Measurements from ENCODE around the gene FCAR. TPM values are rescaled to one million over a fixed set of nuclear protein-coding genes. Genes with fewer than 3 reads are reported as not detected.

The FCAR gene
- total and polyA plus RNA-seq, 2 experiments from 2014 or later, result not detected

DNA sequence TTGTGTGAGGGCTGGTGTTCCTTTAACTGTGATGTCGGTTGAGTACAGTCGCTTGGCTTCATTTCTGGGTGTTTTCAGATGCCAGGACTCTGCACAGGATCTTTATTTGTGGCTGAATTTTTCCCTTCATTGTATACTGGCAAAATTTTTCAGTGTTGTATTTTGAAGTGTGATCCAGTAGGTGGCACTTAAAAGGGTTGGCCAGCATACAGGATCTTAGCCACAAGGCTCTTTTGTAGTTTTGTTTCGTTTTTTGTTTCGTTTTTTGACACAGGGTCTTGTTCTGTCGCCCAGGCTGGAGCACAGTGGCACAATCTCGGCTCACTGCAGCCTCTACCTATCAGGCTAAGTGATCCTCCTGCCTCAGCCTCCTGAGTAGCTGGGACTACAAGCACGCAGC, 8.7 kb downstream of the FCAR start:
- Histone ChIP-seq H3K27me3 (ENCODE audit: insufficient read depth) (no peaks in the 10 kb centered on the region; the same call in 1 of the 2 replicates), H3K27ac (ENCODE audit: low read depth) (no peak overlapping the region), H3F3A (replicated peaks; ENCODE audit: low read depth) (no peaks in the 10 kb centered on the region), H3K4me2 (no peak overlapping the region), H3K4me3 (no peak overlapping the region), H3K79me2 (replicated peaks; ENCODE audit: insufficient read depth) (no peaks in the 10 kb centered on the region), H3K9me2 (ENCODE audit: insufficient read depth) (no peaks in the 10 kb centered on the region), H3K36me3 (ENCODE audit: insufficient read depth) (no peaks in the 10 kb centered on the region), H3K4me1 (ENCODE audit: insufficient read depth) (peaks cover 7% of the 10 kb centered on the region), H4K20me1 (replicated peaks; ENCODE audit: insufficient read depth) (no peaks in the 10 kb centered on the region), H2AFZ (peak overlapping the region; percentile 80; the same call in 1 of the 2 replicates)
- H3K4me1 Mint-ChIP-seq, result no peaks in the 10 kb centered on the region
- no peak for DNase-seq (ENCODE audit: low spot score)
- no peak overlapping the region for H3K4me3 Mint-ChIP-seq
- no peaks in the 10 kb centered on the region for H3K36me3 Mint-ChIP-seq (ENCODE audit: low read depth)
- peaks cover 37% of the 10 kb centered on the region for H3K9me3 Mint-ChIP-seq
- no peak for TF ChIP-seq POLR2AphosphoS5 (IDR thresholded peaks at IDR 0.05; ENCODE audit: low read depth)
- TF ChIP-seq, protein P1, sequence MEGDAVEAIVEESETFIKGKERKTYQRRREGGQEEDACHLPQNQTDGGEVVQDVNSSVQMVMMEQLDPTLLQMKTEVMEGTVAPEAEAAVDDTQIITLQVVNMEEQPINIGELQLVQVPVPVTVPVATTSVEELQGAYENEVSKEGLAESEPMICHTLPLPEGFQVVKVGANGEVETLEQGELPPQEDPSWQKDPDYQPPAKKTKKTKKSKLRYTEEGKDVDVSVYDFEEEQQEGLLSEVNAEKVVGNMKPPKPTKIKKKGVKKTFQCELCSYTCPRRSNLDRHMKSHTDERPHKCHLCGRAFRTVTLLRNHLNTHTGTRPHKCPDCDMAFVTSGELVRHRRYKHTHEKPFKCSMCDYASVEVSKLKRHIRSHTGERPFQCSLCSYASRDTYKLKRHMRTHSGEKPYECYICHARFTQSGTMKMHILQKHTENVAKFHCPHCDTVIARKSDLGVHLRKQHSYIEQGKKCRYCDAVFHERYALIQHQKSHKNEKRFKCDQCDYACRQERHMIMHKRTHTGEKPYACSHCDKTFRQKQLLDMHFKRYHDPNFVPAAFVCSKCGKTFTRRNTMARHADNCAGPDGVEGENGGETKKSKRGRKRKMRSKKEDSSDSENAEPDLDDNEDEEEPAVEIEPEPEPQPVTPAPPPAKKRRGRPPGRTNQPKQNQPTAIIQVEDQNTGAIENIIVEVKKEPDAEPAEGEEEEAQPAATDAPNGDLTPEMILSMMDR (conservative IDR thresholded peaks at IDR 0.05; ENCODE audit: low read depth in 2 of 2), result peak; percentile 33 to 47
- no peak overlapping the region for H3K27ac Mint-ChIP-seq
- H3K27me3 Mint-ChIP-seq (ENCODE audit: insufficient read depth, low read depth, poor library complexity), result peaks cover 11% of the 10 kb centered on the region
- no peak for ATAC-seq

DNA sequence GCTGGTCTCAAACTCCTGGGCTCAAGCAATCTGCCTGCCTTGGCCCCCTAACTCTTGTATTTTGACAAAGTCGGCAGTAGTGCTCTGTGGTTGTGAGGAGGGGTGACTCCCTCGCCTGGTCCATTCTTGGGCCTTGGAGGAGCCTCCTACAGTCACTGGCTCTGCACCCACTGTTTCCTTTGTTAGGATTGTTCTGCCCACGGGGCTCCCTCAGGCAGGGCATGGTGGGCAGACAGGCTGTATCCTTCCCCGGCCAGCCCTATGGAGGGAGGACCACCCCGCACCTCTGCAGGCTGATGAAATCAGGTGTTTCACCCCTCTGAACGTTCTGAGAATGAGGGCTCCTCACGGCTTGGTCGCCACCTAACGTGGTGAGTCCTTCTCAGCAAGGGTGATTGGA, 9.2 kb downstream of the FCAR start:
- H3K27ac Mint-ChIP-seq, result no peak overlapping the region
- H3K9me3 Mint-ChIP-seq, result peaks cover 34% of the 10 kb centered on the region
- Histone ChIP-seq H3K4me2 (no peak overlapping the region), H3K27ac (ENCODE audit: low read depth) (no peak overlapping the region), H2AFZ (peak overlapping the region; percentile 80), H3K27me3 (ENCODE audit: insufficient read depth) (no peaks in the 10 kb centered on the region; the same call in 1 of the 2 replicates), H3K4me3 (no peak overlapping the region), H3K4me1 (ENCODE audit: insufficient read depth) (peaks cover 7% of the 10 kb centered on the region), H3K79me2 (replicated peaks; ENCODE audit: insufficient read depth) (no peaks in the 10 kb centered on the region), H3K9me2 (ENCODE audit: insufficient read depth) (no peaks in the 10 kb centered on the region), H4K20me1 (replicated peaks; ENCODE audit: insufficient read depth) (no peaks in the 10 kb centered on the region), H3K36me3 (ENCODE audit: insufficient read depth) (no peaks in the 10 kb centered on the region), H3F3A (replicated peaks; ENCODE audit: low read depth) (no peaks in the 10 kb centered on the region)
- peaks cover 11% of the 10 kb centered on the region for H3K27me3 Mint-ChIP-seq (ENCODE audit: insufficient read depth, low read depth, poor library complexity)
- no peak overlapping the region for H3K4me3 Mint-ChIP-seq
- H3K4me1 Mint-ChIP-seq, result no peaks in the 10 kb centered on the region
- DNase-seq (ENCODE audit: low spot score) (no peak), ATAC-seq (no peak)
- TF ChIP-seq, protein P1 (conservative IDR thresholded peaks at IDR 0.05; ENCODE audit: low read depth in 2 of 2), result no peak
- H3K36me3 Mint-ChIP-seq (ENCODE audit: low read depth), result no peaks in the 10 kb centered on the region

DNA sequence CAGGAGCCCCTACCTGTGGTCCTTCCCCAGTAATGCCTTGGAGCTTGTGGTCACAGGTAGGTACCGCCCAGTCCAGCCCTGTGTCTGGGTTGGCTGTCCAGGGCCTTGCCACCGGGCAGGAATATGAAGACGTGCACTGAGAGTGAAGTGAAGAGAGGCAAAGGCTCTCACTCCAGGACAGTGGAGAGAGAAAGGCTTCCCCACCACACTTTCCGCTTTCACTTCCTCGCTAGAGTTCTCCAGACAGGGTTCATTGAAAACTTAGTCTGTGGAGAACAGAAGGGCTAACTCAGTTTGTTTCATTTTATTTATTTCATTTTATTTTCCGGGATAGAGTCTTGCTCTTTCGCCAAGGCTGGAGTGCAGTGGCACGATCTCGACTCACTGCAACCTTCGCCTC, 14.2 kb downstream of the FCAR start:
- Histone ChIP-seq H2AFZ (no peak overlapping the region), H4K20me1 (replicated peaks; ENCODE audit: insufficient read depth) (no peaks in the 10 kb centered on the region), H3F3A (replicated peaks; ENCODE audit: low read depth) (peaks cover 4% of the 10 kb centered on the region; the same call in 1 of the 2 replicates), H3K4me3 (no peak overlapping the region), H3K27me3 (ENCODE audit: insufficient read depth) (no peaks in the 10 kb centered on the region), H3K79me2 (replicated peaks; ENCODE audit: insufficient read depth) (no peaks in the 10 kb centered on the region), H3K4me1 (ENCODE audit: insufficient read depth) (peaks cover 4% of the 10 kb centered on the region; the same call in 1 of the 2 replicates), H3K9me2 (ENCODE audit: insufficient read depth) (no peaks in the 10 kb centered on the region), H3K27ac (ENCODE audit: low read depth) (no peak overlapping the region), H3K36me3 (ENCODE audit: insufficient read depth) (no peaks in the 10 kb centered on the region), H3K4me2 (no peak overlapping the region)
- H3K4me1 Mint-ChIP-seq, result peaks cover 4% of the 10 kb centered on the region; the same call in 2 of the 3 replicates
- H3K4me3 Mint-ChIP-seq, result no peak overlapping the region
- H3K9me3 Mint-ChIP-seq, result peaks cover 19% of the 10 kb centered on the region
- no peaks in the 10 kb centered on the region for H3K36me3 Mint-ChIP-seq (ENCODE audit: low read depth)
- ATAC-seq (no peak), DNase-seq (ENCODE audit: low spot score) (no peak)
- H3K27ac Mint-ChIP-seq, result no peak overlapping the region
- peaks cover 3% of the 10 kb centered on the region for H3K27me3 Mint-ChIP-seq (ENCODE audit: insufficient read depth, low read depth, poor library complexity)
- TF ChIP-seq JUNB (IDR thresholded peaks at IDR 0.05; ENCODE audit: unreplicated experiment), result no peak
- TF ChIP-seq ZNF114 (CRISPR knock-in tag; IDR thresholded peaks at IDR 0.05), result no peak
- TF ChIP-seq EZH2phosphoT487 (IDR thresholded peaks at IDR 0.05; ENCODE audit: unreplicated experiment), result no peak
- TF ChIP-seq STAT1 (IDR thresholded peaks at IDR 0.05; ENCODE audit: unreplicated experiment), result no peak
- TF ChIP-seq, protein P1 (conservative IDR thresholded peaks at IDR 0.05; ENCODE audit: low read depth in 2 of 2), result no peak
- TF ChIP-seq, protein P2, sequence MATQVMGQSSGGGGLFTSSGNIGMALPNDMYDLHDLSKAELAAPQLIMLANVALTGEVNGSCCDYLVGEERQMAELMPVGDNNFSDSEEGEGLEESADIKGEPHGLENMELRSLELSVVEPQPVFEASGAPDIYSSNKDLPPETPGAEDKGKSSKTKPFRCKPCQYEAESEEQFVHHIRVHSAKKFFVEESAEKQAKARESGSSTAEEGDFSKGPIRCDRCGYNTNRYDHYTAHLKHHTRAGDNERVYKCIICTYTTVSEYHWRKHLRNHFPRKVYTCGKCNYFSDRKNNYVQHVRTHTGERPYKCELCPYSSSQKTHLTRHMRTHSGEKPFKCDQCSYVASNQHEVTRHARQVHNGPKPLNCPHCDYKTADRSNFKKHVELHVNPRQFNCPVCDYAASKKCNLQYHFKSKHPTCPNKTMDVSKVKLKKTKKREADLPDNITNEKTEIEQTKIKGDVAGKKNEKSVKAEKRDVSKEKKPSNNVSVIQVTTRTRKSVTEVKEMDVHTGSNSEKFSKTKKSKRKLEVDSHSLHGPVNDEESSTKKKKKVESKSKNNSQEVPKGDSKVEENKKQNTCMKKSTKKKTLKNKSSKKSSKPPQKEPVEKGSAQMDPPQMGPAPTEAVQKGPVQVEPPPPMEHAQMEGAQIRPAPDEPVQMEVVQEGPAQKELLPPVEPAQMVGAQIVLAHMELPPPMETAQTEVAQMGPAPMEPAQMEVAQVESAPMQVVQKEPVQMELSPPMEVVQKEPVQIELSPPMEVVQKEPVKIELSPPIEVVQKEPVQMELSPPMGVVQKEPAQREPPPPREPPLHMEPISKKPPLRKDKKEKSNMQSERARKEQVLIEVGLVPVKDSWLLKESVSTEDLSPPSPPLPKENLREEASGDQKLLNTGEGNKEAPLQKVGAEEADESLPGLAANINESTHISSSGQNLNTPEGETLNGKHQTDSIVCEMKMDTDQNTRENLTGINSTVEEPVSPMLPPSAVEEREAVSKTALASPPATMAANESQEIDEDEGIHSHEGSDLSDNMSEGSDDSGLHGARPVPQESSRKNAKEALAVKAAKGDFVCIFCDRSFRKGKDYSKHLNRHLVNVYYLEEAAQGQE (IDR thresholded peaks at IDR 0.05; ENCODE audit: unreplicated experiment), result no peak
- TF ChIP-seq EZH2 (IDR thresholded peaks at IDR 0.05; ENCODE audit: low read depth, unreplicated experiment), result no peak
- no peak for TF ChIP-seq NANOG (IDR thresholded peaks at IDR 0.05; ENCODE audit: borderline replicate concordance)
